ENCODE data around the gene COL6A3.

COL6A3 gene

DNA sequence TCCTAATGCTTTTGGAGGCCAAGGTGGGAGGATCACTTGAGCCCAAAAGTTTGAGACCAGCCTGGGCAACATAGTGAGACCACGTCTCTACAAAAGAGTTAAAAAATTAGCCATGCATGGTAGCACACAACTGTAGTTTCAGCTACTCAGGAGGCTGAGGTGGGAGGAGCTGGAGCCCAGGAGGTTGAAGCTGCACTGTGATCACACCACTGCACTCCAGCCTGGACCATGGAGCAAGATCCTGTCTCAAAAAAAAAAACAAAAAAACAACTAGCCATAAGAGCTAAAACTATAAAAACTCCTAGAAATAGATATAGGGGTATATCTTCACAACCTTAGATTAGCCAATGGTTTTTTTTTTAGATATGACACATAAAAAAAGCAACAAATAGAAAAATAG, 16.9 kb upstream of the COL6A3 start:
- DNase-seq (ENCODE audit: low spot score), result no peak
- CTCF ChIA-PET, result interaction anchor here (1.7 kb wide), 1 partner anchor 9 kb away, joined by 7 read pairs; no protein-coding TSS in a partner anchor
- TF ChIP-seq, protein P1, sequence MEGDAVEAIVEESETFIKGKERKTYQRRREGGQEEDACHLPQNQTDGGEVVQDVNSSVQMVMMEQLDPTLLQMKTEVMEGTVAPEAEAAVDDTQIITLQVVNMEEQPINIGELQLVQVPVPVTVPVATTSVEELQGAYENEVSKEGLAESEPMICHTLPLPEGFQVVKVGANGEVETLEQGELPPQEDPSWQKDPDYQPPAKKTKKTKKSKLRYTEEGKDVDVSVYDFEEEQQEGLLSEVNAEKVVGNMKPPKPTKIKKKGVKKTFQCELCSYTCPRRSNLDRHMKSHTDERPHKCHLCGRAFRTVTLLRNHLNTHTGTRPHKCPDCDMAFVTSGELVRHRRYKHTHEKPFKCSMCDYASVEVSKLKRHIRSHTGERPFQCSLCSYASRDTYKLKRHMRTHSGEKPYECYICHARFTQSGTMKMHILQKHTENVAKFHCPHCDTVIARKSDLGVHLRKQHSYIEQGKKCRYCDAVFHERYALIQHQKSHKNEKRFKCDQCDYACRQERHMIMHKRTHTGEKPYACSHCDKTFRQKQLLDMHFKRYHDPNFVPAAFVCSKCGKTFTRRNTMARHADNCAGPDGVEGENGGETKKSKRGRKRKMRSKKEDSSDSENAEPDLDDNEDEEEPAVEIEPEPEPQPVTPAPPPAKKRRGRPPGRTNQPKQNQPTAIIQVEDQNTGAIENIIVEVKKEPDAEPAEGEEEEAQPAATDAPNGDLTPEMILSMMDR (conservative IDR thresholded peaks at IDR 0.05; ENCODE audit: low read depth), result no peak
- no peak overlapping the region for H3K27ac ChIP-seq
- POLR2A ChIA-PET (ENCODE audit: low non-redundant PET), result no interaction called here

DNA sequence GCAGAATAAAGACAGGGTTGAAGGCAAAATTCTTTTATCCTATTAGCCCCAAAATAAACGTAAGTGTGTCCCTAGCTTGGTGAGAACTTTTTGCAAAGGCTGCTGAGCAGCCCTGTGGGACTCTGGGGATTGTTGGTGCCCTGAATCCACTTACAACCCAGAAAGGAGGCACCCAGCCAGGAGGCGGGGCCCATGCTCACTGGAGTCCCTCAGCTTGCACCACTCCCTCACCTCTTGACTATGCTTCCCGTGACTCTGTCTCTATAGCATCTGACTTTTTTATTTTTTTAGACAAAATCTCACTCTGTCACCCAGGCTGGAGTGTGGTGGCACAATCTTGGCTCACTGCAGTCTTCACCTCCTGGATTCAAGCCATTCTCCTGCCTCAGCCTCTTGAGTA, 15.8 kb upstream of the COL6A3 start:
- no peak overlapping the region for H3K27ac ChIP-seq
- CTCF ChIA-PET, result interaction anchor here (1.7 kb wide), 1 partner anchor 8 kb away, joined by 7 read pairs; no protein-coding TSS in a partner anchor

DNA sequence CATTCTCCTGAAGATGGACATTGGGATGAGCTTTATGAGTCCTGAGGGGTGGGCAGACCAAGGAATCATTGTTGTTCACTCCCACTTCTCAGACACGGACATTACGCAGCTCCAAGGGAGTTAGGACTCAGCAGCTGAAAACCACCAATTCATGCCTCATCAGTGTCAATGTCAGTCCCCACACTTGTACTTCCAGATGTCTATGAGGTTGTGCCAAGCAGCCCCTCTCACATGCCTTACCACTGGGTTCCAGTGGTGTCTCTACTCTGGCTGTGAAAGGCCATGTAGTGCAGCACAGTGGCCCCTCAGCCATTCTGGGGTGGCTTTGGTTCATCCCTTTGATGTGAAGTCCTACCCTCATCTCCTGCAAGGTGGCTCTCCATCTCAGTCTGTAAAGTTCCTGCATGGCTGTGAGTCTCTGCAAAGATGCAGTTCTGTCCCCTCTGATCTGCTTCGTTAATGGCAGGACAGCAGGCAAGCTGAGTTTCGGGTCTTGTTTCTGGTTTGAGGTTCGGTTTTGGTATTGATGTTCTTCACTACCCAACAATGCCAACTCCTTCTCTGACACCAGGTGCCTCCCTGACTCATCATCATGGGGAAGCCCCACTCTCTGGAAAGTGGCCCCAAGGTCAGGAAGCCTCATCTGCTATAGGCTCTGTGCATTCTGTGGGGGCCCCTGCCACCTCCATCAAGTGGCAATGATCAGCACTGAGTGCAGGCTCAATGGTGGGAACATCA, 14.0 kb upstream of the COL6A3 start:
- POLR2A ChIA-PET (ENCODE audit: low non-redundant PET), result no interaction called here
- TF ChIP-seq, protein P1 (conservative IDR thresholded peaks at IDR 0.05; ENCODE audit: low read depth), result no peak
- CTCF ChIA-PET, result no interaction called here
- DNase-seq (ENCODE audit: low spot score), result no peak
- H3K27ac ChIP-seq, result no peak overlapping the region

More for the DNA sequence above, 15.8 kb upstream of the COL6A3 start:
- POLR2A ChIA-PET (ENCODE audit: low non-redundant PET), result no interaction called here
- DNase-seq (ENCODE audit: low spot score), result no peak
- TF ChIP-seq, protein P1 (conservative IDR thresholded peaks at IDR 0.05; ENCODE audit: low read depth), result no peak

DNA sequence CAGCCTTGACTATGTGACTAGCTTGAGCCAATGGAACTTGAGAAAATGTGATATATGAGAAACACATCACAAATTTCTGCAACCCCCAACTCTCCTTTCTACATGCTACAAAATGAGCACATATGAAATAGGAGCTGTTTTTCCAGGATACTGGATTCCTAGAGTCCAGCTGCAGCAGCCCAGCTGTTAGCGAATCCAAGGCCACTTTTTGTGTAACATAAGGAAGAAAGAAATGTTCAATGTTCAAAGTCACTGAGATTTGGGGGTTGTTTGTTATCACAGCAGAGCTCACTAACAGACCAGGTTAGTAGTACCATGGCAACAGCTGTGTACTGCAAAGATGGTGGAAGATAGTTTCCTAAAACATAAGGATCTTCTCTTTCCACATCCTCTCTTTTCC, 12.6 kb upstream of the COL6A3 start:
- no peak for DNase-seq (ENCODE audit: low spot score)
- H3K27ac ChIP-seq, result no peak overlapping the region
- CTCF ChIA-PET, result interaction anchor here (1.4 kb wide), 1 partner anchor 49 kb away, joined by 4 read pairs; no protein-coding TSS in a partner anchor
- TF ChIP-seq, protein P1 (conservative IDR thresholded peaks at IDR 0.05; ENCODE audit: low read depth), result no peak
- POLR2A ChIA-PET (ENCODE audit: low non-redundant PET), result no interaction called here

DNA sequence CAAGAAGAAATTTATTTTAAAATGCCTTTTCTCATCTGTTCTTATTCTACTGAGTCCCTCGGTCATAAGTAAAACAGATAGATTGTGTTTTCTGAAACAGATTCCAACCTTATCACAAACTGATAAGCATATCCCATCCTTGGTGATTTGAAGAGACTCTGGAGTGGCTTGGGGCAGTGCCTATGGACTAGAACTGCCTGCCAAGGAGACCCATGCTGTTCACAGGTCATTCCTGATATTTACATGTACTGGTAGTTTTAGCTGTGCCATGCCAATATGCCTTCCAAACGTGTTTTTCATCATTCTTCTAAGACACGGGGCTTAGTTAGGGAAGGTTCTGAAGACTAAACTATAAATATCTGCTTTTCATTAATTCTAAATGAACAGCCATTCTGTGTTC, 11.4 kb upstream of the COL6A3 start:
- TF ChIP-seq, protein P1 (conservative IDR thresholded peaks at IDR 0.05; ENCODE audit: low read depth), result no peak
- no peak overlapping the region for H3K27ac ChIP-seq
- ChIA-PET POLR2A (ENCODE audit: low non-redundant PET) (no interaction called here), CTCF (no interaction called here)
- no peak for DNase-seq (ENCODE audit: low spot score)

DNA sequence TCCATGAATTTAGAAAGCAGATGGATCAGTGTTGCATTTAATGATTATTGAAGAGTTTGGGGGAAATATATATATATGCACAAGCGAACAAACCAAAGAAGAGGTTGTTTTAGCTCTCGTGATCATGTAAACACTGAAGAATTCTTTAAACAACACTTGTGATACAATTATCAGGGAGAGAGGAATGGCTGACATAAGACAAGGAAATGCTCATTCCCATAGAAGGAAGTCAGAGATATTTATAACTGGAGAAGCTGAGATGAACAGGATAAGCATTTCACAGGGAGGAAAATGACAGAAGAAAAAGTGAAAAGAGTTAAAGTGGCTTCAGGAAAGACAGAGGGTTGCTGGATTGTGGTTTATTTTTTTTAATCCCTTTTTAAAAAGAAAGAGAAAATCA, 10.6 kb upstream of the COL6A3 start:
- TF ChIP-seq, protein P1 (conservative IDR thresholded peaks at IDR 0.05; ENCODE audit: low read depth), result no peak
- H3K27ac ChIP-seq, result no peak overlapping the region
- DNase-seq (ENCODE audit: low spot score), result no peak
- POLR2A ChIA-PET (ENCODE audit: low non-redundant PET), result no interaction called here
- CTCF ChIA-PET, result interaction anchor here (0.6 kb wide), 1 partner anchor 47 kb away, joined by 4 read pairs; no protein-coding TSS in a partner anchor

Data from RWPE1 (cell line).